Bone marrow (tissue), 2 donors: ENCODE results near the gene WDR90.

Source experiments
- DNase-seq, 2 donors: peaks; one replicate each; lab custom pipeline; 2025; lab: John Stamatoyannopoulos, UW

WDR90 gene

DNA sequence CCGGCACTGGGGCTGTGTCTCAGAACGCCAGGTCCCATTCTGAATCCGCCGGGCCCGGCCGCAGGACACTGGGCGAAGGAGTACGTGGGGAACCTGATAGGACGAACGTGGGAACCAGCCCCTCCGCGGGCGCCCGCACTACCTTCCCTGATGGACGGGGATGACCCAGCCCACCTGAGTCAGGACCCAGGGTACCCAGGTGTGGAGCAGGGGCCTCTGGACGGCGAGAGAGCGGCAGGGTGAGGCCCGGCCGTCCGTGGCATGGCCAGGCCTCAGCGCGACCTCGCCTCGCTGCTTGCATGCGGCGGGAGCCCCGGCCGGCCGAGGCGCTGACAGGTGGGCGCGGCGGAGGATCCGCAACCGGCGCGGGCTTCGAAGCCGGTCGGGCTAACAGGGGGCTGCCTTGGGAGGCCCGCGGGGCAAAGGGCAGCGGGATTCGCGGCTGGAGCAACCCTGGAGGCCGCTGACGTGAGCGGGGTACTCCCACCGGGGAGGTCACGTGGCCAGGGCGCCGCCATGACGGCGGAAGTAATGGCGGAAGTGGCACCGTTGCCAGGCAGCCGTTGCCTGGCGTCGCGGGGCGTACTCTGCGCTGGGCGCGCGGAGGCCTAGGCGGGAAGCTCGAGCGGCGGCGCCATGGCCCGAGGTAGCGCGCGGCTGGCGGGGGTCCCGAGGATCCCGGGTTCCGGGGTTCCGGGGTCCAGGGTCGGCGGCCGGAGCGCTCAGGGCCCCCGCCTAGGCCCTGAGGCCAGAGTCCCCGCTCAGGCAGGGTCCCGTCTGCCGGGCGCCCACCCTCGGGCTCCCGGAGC, at the start of gene WDR90:
WDR90 (plus strand) TSS at position 585 of the 809 bp plus-strand sequence; CDS start at position 637, 52 bp downstream.
- DNase-seq: peak; percentile 84 to 85

DNA sequence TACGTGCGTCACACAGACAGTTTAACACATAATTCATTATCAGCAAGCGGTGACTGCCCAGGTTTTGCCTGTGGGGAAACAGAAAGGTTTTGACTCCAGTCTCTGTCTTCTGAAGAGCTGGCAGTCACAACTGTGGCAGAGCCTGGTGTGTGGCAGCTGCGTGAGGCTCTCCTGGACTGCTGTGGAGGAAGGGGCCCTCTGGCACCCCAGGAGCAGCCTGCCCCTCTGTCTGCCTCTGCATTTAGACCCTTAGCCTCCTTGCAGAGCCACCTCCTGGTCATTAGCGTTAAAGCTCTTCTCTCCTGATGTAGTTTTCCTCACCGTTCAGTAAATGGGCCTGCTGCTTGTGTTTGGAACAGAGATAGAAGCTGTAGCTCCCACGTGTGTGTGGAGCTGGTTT, 48.4 kb upstream of the WDR90 start:
- DNase-seq: no peak

DNA sequence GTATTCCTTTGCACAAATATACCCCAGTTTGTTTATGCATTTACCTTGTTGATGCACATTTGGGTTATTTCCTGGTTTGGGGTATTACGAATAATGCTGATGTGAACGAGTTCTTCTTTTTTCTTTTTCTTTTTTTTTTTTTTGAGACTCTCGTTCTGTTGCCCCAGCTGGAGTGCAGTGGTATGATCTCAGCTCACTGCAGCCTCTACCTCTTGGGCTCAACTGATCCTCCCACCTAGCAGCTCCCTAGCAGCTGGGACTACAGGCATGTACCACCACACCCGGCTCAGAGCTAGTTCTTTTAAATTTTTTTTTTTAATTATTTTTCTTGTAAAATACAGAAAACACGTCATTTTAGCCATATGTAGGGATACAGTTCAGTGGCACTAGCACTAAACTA, 45.2 kb upstream of the WDR90 start:
- DNase-seq: no peak

DNA sequence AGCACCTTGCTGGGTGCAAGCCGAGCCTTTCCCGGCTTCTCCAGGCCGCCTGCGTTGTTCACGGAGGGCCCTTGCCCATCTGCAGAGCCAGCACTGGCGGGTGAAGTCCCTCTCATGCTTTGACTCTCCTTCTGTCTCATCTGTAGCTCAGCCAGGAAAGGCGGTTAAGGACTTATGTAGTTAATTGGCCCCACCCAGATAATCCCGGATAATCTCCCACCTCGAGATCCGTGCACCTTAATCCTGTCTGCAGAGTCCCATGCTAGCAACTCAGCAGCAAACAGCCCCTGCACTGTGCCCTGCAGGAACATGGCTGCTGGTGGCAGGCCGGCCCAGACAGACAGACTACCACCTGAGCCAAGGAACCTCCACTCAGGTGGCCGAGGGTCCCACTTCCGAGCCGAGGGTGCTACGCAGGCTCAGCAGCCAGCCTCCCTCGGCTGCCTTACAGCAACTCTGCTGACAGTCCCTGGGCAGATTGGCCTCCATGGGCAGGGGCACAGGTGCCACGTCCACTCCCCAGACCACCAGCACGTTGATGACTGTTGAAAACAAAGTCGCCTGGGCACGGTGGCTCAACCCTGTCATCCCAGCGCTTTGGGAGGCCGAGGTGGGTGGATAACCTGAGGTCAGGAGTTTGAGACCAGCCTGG, 42.4 kb upstream of the WDR90 start:
- DNase-seq: no peak

DNA sequence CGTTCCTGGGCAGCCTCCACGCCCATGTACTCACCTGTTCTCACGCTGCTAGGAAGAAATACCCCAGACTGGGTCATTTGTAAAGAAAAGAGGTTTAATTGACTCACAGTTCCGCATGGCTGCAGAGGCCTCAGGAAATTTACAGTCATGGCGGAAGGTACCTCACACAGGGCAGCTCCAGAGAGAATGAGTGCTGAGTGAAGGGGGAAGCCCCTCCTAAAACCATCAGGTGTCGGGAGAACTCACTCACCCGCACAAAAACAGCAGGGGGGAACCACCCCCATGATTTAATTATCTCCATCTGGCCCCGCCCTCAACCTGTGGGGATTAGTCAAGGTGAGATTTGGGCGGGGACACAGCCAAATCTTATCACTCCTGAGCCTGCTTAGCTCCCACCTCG, 41.1 kb upstream of the WDR90 start:
- no peak for DNase-seq

DNA sequence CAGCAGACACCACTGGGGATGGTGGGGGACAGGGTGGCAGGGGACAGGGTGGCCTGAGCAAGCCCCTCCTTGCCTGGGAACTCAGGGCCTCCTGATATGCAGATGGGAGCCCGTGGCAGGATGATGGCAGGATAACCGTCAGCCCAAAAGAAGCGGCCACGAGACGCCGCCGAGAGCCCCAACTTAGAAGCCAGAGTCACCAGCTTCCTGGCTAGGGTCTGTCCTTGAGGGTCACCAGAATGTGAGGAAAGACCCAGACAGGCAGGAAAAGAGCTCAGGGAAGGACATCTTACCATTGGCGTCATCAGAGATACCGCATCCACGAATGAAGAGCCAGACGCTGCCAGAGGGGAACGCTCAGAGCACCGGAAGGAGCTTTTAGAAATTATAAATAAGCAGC, 39.8 kb upstream of the WDR90 start:
- DNase-seq: no peak

DNA sequence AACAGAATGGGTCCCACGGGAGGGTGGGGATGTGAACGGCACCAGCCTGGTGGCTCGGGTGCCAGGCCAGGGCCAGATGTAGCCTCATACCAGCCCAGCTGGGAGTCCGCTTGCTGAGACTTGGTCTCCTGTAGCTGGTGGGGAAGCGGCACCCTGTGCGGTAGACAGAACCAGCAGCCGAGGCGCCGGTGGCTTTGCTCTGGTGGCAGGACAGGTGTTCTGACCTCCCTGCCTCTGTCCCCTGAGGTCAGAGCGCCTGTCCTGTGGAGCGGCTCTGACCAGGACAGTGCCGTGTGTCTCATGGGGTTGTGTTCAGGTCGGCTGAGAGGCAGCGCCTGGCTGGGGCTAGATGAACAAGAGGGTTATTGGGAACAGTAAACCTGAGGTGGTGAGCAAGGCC, 39.2 kb upstream of the WDR90 start:
- DNase-seq: no peak

DNA sequence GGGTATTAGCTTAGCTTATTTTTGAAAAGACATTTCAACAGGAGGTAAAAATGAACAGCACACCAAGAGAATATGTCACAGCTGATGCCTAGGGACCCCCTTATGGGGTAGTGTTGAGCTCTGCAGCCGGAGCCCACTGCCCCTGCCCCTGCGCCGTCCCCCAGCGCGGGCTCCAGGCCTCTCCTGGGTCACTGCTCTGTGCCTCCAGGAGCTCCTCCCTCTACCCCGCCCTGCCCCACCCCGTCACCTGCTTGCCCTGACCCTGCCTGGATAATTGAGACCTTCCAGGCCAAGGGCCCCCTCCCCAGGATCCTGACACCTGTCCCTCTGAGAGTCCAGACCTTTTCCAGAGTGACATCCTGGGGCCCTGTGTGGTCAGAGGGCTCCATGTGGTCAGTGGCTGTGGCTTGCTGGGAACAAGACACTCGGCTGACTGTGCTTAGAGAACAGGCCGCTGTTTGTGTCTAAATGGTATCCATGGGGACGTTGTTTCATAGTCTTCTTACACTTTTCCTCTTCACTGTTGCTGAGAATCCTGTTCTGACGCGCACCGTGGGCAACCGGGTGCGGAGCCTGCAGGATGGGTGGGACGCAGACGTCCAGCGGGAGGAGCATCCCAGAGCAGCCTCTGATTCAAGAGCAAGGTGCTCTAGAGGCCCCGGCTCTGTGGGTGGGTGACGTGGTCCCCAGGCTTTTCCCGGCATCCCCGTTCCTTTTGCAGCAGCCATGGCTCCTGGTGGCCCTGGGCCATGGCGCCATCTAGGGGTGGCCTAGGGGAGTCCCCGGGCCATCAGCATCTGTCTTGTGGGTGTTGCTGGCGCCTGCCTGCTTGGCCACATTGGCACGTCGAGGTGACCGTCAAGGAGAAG, 38.4 kb upstream of the WDR90 start:
- DNase-seq: no peak

DNA sequence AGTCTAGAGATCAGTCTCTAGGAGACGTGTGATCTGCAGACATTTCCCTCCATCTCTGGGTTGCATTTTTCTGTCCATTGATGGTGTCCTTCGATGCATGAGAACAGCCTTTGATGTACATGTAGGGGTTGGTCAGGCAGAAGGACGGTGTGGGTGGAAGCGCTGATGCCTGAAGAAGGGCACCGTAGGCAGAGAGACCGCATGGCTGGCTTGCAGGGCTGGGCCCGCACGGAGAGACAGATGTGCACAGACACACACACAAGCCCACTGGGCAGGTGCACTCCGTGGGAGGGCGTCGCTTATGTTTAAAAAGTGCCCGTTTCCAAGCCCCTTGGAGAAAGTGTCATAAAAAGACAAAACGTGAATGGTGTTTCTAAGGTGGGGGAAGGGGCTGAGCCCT, 34.0 kb upstream of the WDR90 start:
- DNase-seq: no peak

DNA sequence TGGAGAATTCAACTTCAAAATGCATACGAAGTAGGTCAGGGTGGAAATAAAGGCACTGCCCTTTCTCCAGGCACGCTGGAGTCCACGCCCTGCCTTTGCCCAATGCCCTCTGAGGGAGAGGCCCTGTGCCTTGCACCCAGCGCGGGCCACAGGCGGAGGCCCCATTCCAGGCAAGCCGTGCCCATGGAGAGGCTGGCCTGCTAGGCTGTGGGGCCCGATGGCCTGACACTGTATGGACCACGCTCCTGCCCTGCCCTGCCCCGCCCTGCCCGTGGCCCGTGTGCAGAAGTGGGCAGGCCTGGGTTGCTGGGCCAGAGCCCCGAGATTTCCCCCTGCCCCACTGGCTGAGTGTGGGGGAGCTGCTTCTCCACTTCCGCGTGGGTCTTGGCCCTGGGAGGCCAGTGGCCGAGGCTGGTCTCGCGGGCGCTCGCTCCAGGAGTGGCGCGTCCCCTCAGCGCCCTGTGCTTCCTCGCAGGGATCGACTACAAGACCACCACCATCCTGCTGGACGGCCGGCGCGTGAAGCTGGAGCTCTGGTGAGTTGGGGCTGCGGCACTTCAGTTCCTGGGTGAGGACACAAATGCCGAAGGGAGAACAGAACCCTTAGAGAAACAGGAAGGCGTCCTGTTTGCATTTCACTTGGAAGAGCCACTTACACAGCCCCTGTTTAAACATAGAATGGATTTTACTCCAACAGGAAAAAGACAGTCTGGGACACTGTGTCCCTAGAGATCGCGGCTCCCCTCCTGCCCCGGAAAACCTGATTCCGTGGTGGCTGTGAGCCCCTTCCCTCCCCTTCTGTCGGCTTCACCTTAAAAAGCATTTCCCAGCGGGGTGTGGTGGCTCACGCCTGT, 32.2 kb upstream of the WDR90 start:
- DNase-seq: no peak

DNA sequence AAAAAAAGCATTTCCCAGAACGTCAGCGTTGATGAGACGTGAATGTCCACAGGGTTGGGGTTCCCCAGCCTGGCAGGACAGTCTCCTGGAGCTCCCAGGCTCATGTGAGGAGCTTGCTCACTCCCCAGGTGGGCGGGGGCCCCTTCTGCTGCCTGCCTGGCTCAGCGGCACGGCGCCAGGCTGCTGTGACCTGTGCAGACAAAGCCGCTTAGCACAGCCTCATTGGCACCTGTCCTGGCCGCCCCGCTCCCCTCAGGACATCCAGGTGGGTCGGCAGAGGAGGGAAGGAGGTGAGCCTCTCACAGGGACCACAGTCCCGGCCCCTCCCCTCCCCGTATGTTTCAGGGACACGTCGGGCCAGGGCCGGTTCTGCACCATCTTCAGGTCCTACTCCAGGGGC, 31.3 kb upstream of the WDR90 start:
- no peak for DNase-seq

DNA sequence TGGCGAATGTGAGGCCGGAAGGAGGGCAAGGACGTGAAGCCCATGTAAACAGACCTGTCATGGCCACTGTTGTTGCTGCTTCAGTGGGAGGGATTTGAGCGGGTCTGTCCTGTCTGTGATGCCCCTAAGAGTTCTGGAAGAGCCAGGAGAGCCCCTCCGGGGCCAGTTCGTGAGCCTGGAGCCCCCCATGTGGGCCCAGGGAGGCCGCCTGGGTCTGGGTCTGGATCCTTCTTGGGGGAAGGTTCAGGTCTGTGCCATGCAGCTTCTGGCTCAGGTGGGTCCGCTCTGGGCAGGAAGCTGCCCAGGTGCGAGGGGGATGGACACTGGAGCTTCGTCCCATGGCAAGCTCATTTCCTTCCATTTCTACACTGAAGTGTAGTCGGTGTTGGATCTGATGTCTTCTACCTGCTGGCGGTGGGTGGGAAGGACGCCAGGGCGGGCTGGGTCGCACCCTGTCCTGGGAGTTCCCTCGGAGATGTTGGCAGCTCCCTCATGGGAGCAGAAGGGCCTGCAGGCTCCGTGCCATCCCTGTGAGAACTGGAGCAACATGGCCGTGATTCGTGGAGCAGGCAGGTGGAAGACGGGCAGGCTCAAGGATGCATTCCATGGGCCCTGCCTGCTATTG, 29.6 kb upstream of the WDR90 start:
- DNase-seq: no peak

DNA sequence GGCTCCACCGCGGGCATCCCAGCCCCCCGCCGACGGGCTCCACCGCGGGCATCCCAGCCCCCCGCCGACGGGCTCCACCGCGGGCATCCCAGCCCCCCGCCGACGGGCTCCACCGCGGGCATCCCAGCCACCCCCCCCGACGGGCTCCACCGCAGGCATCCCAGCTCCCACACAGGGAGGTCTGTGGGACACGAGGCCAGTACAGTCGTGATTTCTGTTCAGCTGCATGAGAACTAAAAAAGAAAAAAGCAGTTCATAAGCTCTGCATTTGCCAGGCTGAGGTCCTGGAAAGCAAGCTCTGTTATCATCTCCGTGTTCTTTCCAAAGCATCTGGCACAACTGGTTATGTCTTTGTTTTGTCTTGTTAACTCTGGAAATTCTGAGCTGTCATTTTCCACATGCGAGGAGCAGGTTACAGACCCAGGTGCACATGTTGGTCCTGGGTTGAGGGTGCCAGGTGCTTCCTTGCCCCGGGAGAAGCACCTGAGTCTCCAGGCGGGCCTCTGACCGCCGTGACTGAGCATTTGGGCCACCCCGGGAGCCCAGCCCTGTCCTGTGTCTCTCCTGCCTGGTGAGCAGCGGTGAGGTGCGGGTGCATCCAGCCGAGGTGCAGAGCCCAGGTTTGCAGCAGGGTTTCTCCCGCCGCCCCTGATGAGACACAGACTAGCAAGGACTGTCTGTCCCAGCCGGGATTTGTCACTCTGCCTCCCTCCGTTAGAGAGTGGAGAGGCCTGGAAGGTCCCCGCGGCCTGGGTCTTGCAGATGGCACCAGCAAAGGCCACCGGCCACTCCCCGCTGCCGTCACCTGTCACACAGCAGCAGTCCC, 28.3 kb upstream of the WDR90 start:
- no peak for DNase-seq

DNA sequence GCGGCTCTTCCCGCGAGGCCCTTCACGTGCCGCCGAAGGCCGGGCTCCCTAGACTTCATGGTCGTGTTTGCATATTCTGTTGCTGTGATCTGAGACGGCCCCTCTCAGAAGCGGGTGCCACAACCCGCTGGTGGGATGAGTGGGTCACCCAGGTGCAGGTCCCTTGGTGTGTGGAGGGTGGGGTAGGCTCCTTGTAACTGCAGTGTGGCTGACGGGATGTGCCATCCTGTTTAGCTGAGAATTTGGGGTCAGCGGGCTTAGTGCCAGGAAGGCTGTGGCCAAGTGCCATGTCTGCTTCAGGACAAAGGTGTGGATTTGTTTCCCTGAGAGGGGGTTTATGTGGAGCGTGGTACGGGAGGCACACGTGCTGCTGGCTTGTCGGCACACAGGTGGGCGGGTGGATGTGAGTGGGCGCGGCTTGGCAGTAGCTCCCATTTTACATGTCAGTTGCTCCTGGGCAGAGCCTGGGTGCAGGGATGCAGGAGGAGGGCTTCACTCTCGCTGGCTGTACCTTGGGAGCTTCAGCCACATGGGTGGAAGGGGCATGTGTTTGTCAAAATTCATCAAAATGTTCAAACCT, 27.5 kb upstream of the WDR90 start:
- DNase-seq: no peak

DNA sequence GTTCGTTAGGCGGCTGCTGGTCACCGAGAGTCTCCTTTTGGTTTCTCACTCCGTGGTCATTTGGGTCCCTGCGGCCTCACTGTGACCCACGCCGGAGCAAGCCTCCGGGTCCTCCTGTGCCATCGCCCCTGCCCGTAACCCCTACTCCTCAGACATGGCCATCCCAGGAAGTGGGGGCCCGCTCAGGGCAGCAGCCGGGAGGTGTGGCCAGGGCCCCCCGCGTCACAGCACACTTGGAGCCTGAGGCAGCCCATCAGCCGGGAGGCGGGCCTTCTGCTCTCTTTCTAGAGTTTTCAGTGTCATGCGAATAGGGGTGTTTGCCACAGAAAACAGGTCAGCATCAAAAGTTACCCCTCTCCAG, 26.3 kb upstream of the WDR90 start:
- DNase-seq: no peak

DNA sequence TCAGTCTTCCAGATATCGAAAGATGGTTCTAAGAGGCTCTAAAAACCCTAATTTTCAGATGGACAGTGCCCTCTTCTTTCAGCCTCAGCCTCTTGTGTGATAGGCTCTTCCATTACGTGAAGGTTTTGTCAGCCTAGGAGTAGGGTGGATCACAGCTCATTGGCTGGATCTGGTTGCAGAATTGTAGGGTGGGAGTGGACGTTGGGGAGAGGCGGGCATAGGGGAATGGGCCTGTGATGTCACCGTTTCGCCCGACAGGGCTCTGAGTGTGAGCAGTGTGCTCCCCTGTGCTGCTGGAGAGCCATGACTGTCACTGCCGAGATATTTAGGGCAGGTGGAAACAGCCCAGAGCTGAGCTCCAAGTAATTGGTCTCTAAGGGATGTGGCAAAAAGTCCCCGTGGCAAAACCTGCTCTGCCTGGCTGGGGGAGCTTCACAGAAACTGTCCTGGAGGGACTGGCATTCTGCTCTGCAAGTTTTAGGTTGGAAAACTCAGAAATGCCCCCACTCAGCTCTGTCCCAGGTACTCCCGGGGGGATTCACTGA, 24.6 kb upstream of the WDR90 start:
- DNase-seq: no peak

DNA sequence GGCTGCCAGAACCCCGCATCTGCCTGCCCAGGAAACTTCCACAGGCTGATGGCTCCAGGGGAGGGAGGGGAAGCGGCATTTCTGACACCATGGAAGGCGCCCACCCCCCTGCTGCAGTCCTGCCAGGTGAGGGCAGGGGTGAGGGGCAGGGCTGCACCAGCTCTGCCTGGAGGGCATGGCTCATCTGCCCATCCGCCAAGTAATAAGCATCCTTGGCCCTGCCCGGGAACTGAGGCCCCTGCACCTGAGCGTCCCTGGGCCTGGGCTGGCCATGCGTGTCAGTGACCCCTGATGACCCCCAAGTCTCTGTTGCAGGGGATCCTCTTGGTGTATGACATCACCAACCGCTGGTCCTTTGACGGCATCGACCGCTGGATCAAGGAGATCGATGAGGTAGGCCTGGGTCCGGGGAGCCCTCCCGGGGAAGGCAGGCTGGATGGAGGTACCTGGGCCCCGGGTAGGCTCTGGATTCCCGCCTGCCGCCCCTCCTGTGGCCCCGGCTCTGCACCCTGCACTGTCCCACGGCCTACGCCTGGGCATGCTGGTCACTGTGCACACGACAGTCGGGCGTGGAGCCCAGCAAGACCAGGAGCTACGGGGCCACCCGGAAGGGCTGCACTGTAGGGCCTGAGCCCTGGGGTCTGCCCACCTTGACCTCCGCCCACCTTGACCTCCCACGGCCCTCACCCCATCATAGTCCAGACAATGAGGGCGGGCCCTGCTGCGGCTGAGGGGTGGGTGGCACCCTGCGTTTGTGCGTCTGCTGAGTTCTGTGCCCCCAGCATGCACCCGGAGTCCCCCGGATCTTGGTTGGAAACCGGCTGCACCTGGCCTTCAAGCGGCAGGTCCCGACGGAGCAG, 23.8 kb upstream of the WDR90 start:
- no peak for DNase-seq

DNA sequence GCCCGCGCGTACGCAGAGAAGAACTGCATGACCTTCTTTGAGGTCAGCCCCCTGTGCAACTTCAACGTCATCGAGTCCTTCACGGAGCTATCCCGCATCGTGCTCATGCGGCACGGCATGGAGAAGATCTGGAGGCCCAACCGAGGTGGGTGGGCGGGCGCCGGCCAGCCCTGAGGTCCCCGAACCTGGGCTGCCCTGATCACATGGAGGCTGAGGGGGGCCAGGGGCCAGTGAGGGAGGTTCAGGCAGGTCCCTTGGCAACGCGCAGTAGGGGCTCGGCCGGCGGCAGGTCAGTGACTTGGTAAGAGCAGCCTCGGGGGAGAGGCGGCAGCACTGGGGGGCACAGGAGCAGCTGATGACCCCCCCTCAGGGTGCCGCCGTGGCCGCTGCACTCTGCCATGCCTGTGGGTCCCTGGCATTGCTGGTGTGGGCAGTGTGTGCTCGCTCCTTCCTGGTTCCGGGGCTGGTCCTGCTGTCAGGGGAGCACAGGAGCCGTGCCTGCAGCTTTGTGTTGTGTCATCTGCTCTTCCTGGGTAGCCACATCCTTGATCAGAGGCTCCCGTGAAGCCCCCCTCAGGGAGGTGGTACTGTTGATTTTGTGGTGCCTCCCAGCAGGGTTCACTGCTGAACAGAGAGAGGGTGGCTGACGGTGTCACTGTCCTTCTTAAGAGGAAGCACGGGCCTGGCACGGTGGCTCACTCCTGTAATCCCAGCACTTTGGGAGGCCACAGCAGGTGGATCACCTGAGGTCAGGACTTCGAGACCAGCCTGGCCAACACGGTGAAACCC, 23.0 kb upstream of the WDR90 start:
- no peak for DNase-seq
